ENCODE data around the gene CEP89.
"Not testable (repeated sequence)": the region's sequence is repeated elsewhere in the genome, so short reads cannot be mapped to it uniquely, and the experiment has no call there.

Gene CEP89

DNA sequence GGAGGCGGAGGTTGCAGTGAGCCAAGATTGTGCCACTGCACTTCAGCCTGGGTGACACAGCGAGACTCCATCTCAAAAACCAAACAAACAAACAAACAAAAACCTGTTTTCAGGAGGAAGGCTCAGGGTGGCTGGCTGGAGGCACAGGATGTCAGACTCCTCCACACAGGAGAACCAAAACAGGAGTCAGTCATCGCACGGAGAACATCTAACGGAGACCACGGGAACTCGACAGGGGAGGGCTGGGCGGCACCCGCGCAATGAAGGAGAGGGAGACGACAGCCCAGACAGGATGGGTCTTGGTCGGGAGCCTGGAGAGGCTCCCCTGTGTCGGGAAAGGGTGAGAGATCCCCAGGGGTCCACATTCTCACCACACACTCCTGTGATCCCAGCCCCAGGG is 81.4 kb downstream of the CEP89 start:
- H3K4me3 ChIP-seq (ENCODE audit: low read depth, low read length) = no peak overlapping the region
- TF ChIP-seq, protein P1, sequence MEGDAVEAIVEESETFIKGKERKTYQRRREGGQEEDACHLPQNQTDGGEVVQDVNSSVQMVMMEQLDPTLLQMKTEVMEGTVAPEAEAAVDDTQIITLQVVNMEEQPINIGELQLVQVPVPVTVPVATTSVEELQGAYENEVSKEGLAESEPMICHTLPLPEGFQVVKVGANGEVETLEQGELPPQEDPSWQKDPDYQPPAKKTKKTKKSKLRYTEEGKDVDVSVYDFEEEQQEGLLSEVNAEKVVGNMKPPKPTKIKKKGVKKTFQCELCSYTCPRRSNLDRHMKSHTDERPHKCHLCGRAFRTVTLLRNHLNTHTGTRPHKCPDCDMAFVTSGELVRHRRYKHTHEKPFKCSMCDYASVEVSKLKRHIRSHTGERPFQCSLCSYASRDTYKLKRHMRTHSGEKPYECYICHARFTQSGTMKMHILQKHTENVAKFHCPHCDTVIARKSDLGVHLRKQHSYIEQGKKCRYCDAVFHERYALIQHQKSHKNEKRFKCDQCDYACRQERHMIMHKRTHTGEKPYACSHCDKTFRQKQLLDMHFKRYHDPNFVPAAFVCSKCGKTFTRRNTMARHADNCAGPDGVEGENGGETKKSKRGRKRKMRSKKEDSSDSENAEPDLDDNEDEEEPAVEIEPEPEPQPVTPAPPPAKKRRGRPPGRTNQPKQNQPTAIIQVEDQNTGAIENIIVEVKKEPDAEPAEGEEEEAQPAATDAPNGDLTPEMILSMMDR (IDR thresholded peaks at IDR 0.05; ENCODE audit: borderline replicate concordance, insufficient read depth, low read depth, low read length) = no peak

DNA sequence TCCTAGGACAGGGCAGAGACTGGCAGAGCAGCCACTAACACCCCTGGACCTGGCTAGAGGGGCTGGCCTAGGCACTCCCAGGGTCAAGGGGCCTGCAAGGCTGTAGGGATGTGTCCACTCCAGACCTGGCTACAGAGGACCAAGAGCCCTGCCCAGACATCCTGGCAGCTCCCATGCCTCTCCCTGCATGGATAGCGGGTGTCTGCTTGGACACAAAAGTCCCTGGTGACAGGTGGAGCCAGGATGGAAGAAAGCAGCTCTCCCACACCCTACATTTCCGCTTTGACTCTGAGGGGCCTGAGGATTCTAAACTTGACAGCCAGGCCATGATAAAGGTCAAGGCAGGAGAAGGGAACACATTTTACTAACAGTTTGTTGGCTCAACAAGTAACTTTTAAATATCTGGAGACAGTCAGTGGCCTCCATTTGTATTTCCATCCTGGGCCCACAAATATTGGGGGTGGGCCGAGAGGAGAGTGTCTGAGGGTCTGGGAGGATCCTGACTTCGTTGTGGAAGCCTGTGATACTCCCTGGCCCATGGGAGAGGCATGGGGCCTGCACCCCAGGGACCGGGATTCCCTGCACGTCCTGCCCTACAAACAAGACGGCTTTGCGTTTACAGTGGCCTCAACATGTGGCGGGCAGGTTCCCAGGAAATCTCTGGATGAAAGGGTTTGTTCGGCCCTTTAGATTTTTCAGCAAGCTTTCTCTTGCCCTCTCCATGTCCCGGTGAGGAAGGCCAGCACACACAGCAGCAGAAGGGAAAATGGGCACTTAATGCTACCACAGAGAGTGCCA is 82.4 kb downstream of the CEP89 start:
- H3K4me3 ChIP-seq (ENCODE audit: low read depth, low read length) = no peak overlapping the region
- TF ChIP-seq, protein P1 (IDR thresholded peaks at IDR 0.05; ENCODE audit: borderline replicate concordance, insufficient read depth, low read depth, low read length) = no peak

DNA sequence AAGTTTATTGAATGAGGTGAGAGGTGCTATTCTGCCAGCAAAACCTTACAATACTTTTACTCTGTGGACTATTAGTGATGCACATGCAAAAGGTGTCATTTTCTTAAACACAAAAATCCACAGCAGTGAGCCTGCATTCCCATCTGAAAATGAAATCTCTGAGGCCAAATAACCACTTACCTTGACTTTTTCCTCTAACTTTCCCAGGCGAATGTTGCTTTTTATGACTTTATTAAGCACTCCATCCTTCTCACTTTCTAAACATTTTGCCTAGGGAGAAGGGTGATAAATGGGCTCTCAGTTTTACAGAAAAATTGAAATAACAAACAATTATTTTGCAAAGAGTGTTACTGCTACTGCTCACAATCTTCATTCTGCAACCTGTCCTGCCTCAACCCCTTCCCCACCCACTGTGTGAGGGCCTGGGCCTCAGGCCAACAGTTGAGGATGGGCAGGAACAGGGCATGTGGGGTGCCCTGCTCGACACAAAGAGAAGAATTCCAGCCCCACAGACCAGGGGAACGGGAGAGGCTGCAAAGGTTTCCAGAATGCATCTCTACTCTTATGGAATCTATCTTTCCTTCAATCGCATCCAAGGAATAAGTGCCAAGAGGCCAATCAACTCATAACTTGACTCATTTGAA is 84.1 kb downstream of the CEP89 start:
- TF ChIP-seq, protein P1 (IDR thresholded peaks at IDR 0.05; ENCODE audit: borderline replicate concordance, insufficient read depth, low read depth, low read length) = no peak
- H3K4me3 ChIP-seq (ENCODE audit: low read depth, low read length) = no peak overlapping the region

DNA sequence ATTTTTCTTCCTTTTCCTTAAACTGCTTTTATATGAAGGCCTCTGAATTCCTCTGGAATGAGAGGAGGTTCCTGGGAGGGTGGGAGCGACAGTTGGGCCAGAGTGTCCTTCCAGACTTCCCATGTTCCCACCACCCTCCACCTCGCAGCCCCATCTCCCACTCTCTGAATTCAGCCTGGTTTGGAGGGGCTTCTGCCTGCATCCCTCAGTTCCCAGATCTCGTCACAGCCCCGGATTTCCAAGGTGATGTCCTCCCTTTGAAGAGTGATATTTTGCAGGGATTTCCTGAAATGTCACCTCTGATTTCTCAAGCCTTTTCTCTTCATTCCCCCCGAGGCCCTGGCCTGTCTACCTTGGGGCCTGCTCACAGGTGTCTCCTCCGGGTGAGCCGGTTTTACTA is 85.5 kb downstream of the CEP89 start:
- no peak overlapping the region for H3K4me3 ChIP-seq (ENCODE audit: low read depth, low read length)
- TF ChIP-seq, protein P1 (IDR thresholded peaks at IDR 0.05; ENCODE audit: borderline replicate concordance, insufficient read depth, low read depth, low read length) = no peak

DNA sequence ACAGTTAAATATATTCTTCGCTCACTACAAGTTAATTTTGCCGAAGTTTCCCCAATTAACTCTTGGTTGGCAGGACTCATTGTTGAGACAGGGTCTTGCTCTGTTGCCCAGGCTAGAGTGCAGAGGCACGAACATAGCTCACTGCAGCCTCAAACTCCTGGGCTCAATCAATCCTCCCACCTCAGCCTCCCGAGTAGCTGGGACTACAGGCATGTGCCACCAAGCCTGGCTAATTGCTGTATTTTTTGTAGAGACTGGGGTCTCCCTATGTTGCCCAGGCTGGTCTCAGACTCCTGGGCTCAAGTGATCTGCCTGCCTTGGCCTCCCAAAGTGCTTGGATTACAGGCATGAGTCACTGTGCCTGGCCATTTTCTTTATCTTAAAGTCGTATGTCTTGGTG is 86.5 kb downstream of the CEP89 start:
- H3K4me3 ChIP-seq (ENCODE audit: low read depth, low read length) = not testable (repeated sequence)

DNA sequence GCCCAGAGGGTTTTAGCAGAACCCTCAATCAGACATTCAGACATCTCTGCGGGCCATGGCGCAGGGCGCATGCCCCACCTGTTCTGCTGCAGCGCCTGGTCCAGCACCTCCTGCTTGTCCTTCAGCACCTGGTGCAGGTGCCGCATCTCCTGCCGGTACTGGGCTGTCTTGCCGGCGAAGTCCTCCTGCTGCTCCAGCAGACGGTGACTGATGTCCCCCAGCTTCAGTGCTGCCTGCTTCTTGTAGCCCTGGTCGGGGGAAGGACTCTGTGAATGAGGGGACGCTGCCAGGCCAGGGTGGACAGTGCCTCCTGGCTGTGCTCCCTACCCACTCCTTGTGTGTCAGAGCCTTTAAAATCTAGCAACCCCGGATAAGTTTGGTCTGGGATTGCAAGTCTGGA is 90.0 kb downstream of the CEP89 start:
- no peak overlapping the region for H3K4me3 ChIP-seq (ENCODE audit: low read depth, low read length)
- TF ChIP-seq, protein P1 (IDR thresholded peaks at IDR 0.05; ENCODE audit: borderline replicate concordance, insufficient read depth, low read depth, low read length) = no peak

DNA sequence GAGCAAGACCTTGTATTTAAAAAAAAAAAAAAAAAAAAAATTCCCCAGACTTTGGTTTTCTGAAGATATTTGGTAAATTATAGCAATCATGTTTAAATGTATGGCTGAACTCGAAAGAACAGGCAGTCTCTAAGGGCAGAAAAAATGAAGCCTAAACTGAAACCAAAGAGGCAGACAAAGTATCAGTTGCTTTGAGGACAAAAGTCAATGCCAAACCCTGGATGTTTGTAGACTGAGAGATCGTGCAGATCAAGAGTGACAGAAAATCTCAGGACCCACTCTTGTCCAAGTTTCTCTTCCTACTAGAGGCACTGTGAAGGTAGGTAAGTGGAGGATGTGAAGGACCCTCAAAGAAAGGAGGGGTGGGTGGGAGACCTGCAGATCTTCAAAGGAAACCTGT is 91.1 kb downstream of the CEP89 start:
- TF ChIP-seq, protein P1 (IDR thresholded peaks at IDR 0.05; ENCODE audit: borderline replicate concordance, insufficient read depth, low read depth, low read length) = no peak
- H3K4me3 ChIP-seq (ENCODE audit: low read depth, low read length) = no peak overlapping the region
